Psoas muscle (tissue), 8 donors: ENCODE data around the gene HDDC2. TPM values are rescaled to one million over a fixed set of nuclear protein-coding genes. Genes with fewer than 3 reads are reported as not detected.
A peak's percentile ranks its signal among the peaks of the same experiment; 100 is the strongest.

Source experiments
- ATAC-seq, 4 donors: fragments of 200-7000 bp; cut with Tn5 transposase; one replicate each; pipeline ENCODE4 v1.9.1; 2020; ENCODE audit warnings: moderate library complexity in 3 of 4, mild to moderate bottlenecking in 2 of 4
- DNase-seq, 2 donors: peaks; one replicate each; pipeline ENCODE4 v3.0.0-alpha.2; 2020
- H3K27ac ChIP-seq: fragments of 200-600 bp; one replicate; pipeline ENCODE4 v1.8.0; 2022
- H3K27me3 ChIP-seq, 3 donors: fragments of 200-600 bp in 1 of 3; one replicate each; pipeline versions ENCODE4 v1.6.1 to v1.8.0; 2013 to 2022; ENCODE audit warnings: low read length in 2 of 3, mild to moderate bottlenecking in 2 of 3, moderate library complexity in 1 of 3; ENCODE audit not compliant: insufficient read depth in 3 of 3
- H3K36me3 ChIP-seq, 2 donors: fragments of 200-600 bp in 1 of 2; one replicate each; pipeline versions ENCODE4 v1.6.1 to v1.8.0; 2013 to 2022; ENCODE audit warnings: low read depth in 1 of 2, mild to moderate bottlenecking in 1 of 2, moderate library complexity in 1 of 2; ENCODE audit not compliant: insufficient read depth in 1 of 2
- H3K4me1 ChIP-seq: fragments of 200-600 bp; one replicate; pipeline ENCODE4 v1.8.0; 2022
- H3K4me3 ChIP-seq: fragments of 200-600 bp; one replicate; pipeline ENCODE4 v1.8.0; 2022; ENCODE audit warnings: mild to moderate bottlenecking
- H3K9me3 ChIP-seq: fragments of 200-600 bp; one replicate; pipeline ENCODE4 v1.8.0; 2022
- WGBS, 3 donors: extraction: QIAGEN DNeasy Blood & Tissue Kit; methylation state at CpG; one replicate each; pipeline versions ENCODE4 v1.1.6 to v1.1.7; 2013; 5-methylcytosine and 5-hydroxymethylcytosine counted together
- intact Hi-C, 2 donors: fragments of 100-400 bp; cut with DNase I; formaldehyde crosslinking; loops; one replicate each; pipeline versions ENCODE4 v1.11.0 to v1.14.2; 2022
- polyA plus RNA-seq, 3 donors: library from polyadenylated mRNA; stranded (reverse); fragments of 200-250 nt; gene quantifications; one replicate each; pipeline ENCODE4 v1.2.3, GENCODE V29; 2013
- total RNA-seq, 4 donors: library from RNA; stranded (reverse); fragmentation: NEBNext Ultra II Directional in 2 of 4; extraction: Animal tissue kit (Norgen Biotek cat#: 25700) in 2 of 4; gene quantifications; one replicate each; pipeline versions ENCODE4 v1.2.1 to v1.2.4, GENCODE V29; 2021 to 2023
- TF ChIP-seq, protein P1 (sequence below): fragments of 200-600 bp; IDR thresholded peaks from one replicate; pipeline ENCODE4 v1.8.0; 2022; ENCODE audit warnings: antibody characterized with exemption
- donor health status: healthy with polysubstance abuse.
- donor health status: DM: no; HTN: no; CAD: no; lungs with moderate emphysema.
- donor health status: Bipolar disorder and iron deficiency.
- donor health status: healthy.
- donor health status: DM: yes; HTN: yes; CAD: no.
- donor health status: DM: no; HTN: no; CAD: no.
- donor health status: DM: no; HTN: no; CAD: no.
- donor health status: DM: yes; HTN: yes; CAD: no.

The HDDC2 gene
- total and polyA plus RNA-seq, 7 donors, result 72.5 to 151 (median 103) TPM

DNA sequence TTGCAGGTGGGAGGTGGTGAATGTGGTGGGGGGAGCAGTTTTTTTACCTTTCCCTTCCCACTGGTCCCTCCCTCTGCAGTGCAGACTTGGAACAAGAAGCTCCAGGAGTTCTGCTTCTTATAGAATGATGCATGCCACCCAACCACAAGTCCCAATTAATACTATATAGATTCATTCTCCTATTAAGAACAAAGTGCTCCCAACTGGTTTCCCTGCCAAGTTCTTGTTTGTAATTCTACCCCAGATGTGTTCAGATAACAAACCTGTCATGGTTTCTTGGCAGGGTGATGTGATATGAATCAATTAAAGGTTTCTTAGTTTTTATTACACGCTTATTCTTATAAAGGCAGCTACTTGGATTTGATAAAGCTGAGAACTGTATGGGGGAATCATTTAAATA is 23.9 kb downstream of the HDDC2 start:
- Histone ChIP-seq H3K36me3 (peaks cover 0 to 38% of the 10 kb centered on the region in 2 donors), H3K27ac (no peak overlapping the region), H3K4me3 (no peak overlapping the region), H3K4me1 (no peaks in the 10 kb centered on the region), H3K27me3 (no peaks in the 10 kb centered on the region), H3K9me3 (no peaks in the 10 kb centered on the region)
- intact Hi-C loops, result no loop called here
- 48 to 66% (median 48%) methylated on average over 1 of the region's 1 CpG for WGBS, 3 donors
- ATAC-seq (no peak), DNase-seq (peak in 1 of 2 donors; percentile 23)
- TF ChIP-seq, protein P1, sequence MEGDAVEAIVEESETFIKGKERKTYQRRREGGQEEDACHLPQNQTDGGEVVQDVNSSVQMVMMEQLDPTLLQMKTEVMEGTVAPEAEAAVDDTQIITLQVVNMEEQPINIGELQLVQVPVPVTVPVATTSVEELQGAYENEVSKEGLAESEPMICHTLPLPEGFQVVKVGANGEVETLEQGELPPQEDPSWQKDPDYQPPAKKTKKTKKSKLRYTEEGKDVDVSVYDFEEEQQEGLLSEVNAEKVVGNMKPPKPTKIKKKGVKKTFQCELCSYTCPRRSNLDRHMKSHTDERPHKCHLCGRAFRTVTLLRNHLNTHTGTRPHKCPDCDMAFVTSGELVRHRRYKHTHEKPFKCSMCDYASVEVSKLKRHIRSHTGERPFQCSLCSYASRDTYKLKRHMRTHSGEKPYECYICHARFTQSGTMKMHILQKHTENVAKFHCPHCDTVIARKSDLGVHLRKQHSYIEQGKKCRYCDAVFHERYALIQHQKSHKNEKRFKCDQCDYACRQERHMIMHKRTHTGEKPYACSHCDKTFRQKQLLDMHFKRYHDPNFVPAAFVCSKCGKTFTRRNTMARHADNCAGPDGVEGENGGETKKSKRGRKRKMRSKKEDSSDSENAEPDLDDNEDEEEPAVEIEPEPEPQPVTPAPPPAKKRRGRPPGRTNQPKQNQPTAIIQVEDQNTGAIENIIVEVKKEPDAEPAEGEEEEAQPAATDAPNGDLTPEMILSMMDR, result no peak

DNA sequence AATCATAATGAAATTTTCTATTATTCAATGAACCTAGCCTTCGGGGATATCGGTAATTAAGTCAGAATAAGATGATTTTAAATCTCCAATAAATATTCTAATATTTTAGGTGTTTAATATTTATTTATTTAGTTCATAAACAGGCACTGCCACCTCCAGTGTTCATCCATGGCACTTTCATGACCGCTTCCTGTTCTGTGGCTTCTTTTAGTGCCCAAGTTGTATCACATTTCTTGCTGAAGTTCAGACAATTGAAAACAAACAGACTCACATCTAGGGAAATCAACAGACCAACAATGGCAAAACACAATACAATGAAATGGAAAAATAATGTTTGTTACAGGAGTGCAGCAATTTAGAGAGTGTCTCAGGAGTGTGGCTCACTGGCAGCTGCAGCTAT is 26.0 kb downstream of the HDDC2 start:
- DNase-seq (no peak), ATAC-seq (no peak)
- Histone ChIP-seq H3K4me3 (no peak overlapping the region), H3K36me3 (peaks cover 0 to 46% of the 10 kb centered on the region in 2 donors), H3K9me3 (no peaks in the 10 kb centered on the region), H3K4me1 (no peaks in the 10 kb centered on the region), H3K27ac (no peak overlapping the region), H3K27me3 (no peaks in the 10 kb centered on the region)
- 84 to 94% (median 85%) methylated on average over 3 of the region's 3 CpGs for WGBS, 3 donors
- intact Hi-C loops, result no loop called here
- TF ChIP-seq, protein P1, result no peak

DNA sequence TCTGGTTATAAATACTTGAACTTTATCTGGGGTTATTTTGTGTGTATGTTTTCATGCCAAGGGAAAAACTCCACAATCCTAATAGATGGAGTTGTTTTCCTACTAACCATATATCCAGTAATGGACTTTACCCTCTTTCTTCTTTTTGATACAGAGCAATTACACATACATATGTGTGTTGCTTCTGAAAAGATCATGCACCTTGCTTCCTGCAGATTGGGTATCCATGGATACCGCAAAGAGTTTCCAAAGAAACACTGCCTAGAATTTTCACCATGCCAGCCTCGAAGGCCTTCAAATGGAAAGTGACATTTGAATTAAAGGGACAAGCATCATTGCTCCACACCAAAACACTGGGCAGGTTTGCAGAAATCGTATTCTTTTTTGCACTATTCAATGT is 26.8 kb downstream of the HDDC2 start:
- 58 to 79% (median 68%) methylated on average over 3 of the region's 3 CpGs for WGBS, 3 donors
- DNase-seq, result no peak
- H3K36me3 ChIP-seq, result peaks cover 0 to 44% of the 10 kb centered on the region in 2 donors
- H3K9me3 ChIP-seq, result no peaks in the 10 kb centered on the region
- TF ChIP-seq, protein P1, result no peak
- ATAC-seq, result no peak
- H3K4me3 ChIP-seq, result no peak overlapping the region
- H3K4me1 ChIP-seq, result no peaks in the 10 kb centered on the region
- intact Hi-C loops, result no loop called here
- no peak overlapping the region for H3K27ac ChIP-seq
- no peaks in the 10 kb centered on the region for H3K27me3 ChIP-seq

DNA sequence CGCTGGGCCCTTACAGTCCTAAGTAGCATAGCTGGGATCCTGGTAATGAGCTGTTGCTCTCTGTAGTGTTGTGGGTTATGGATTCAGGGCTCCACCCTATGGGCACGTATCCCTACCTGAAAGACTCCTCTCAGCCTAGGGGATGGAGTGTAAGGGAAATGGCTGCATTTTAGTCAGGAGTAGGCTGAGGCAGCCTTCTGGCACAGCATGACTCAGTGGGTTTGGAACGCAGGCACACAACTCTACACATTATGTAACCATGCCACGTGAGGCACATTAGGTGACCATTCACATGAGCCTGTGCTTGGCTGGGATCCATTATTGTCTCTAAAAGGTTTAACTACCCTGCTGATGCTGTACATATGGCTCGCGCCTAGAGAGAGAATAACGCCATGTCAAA is 27.8 kb downstream of the HDDC2 start:
- DNase-seq (no peak), ATAC-seq (peak in 2 of 4 donors; percentile 54 to 58)
- intact Hi-C loops, result no loop called here
- H3K9me3 ChIP-seq, result no peaks in the 10 kb centered on the region
- no peaks in the 10 kb centered on the region for H3K27me3 ChIP-seq
- peaks cover 0 to 44% of the 10 kb centered on the region in 2 donors for H3K36me3 ChIP-seq
- no peaks in the 10 kb centered on the region for H3K4me1 ChIP-seq
- 81 to 88% (median 82%) methylated on average over 7 of the region's 7 CpGs for WGBS, 3 donors
- H3K27ac ChIP-seq, result no peak overlapping the region
- TF ChIP-seq, protein P1, result no peak
- no peak overlapping the region for H3K4me3 ChIP-seq

DNA sequence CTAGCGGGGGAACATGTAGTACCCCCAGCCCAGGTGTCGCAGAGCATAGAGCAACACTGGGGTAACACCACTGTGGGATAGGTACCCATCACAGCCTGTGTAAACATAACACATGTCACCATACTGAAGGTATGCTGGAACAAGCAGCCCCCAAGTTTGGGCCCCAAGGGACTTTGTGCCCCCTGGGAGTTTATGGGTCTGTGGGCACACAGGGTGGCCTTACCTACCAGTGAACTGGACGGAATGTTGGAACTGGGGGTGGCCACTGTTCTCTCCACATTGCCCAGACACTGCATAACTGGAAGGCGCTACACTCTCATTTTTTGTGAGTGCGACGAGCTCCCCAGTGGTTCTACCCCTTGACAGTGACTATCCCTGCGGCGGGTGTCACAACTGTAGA is 28.5 kb downstream of the HDDC2 start:
- no peak for ATAC-seq
- Histone ChIP-seq H3K4me3 (no peak overlapping the region), H3K27me3 (no peaks in the 10 kb centered on the region), H3K9me3 (no peaks in the 10 kb centered on the region), H3K36me3 (peaks cover 0 to 44% of the 10 kb centered on the region in 2 donors), H3K27ac (no peak overlapping the region), H3K4me1 (no peaks in the 10 kb centered on the region)
- 97 to 99% (median 98%) methylated on average over 8 of the region's 8 CpGs for WGBS, 3 donors
- TF ChIP-seq, protein P1, result no peak
- no peak for DNase-seq
- intact Hi-C loops, result no loop called here
